ENCODE results near the gene PYM1. TPM values are rescaled to one million over a fixed set of nuclear protein-coding genes. Genes with fewer than 3 reads are reported as not detected.

The PYM1 gene
- total and polyA plus RNA-seq, 2 of the 13 experiments (the other 11 are each of a cell fraction or from before 2014, with no cell fraction given), result 44.0 to 51.8 TPM

- TF ChIP-seq HMGXB4 (CRISPR knock-in tag; IDR thresholded peaks at IDR 0.05; ENCODE audit: borderline replicate concordance in 1 of 2, low read depth in 1 of 2) (peak in 1 of 2 experiments; percentile 66; a peak in 2 of 4 replicates), ARID3A (IDR thresholded peaks at IDR 0.05; ENCODE audit: low read depth, low read length) (0 out of 2 replicates have a peak, but pooled peaks have one; percentile 10), ZNF572 (CRISPR knock-in tag; IDR thresholded peaks at IDR 0.05) (0 out of 2 replicates have a peak, but pooled peaks have one; percentile 62), PRPF4 (IDR thresholded peaks at IDR 0.05; ENCODE audit: low read depth, low read length, poor library complexity, severe bottlenecking) (no peak), ZNF550 (CRISPR knock-in tag; IDR thresholded peaks at IDR 0.05; ENCODE audit: borderline replicate concordance) (no peak), ARID4A (CRISPR knock-in tag; IDR thresholded peaks at IDR 0.05; ENCODE audit: borderline replicate concordance) (peak; percentile 25; the same call in 1 of the 2 replicates), SALL2 (CRISPR knock-in tag; IDR thresholded peaks at IDR 0.05) (0 out of 2 replicates have a peak, but pooled peaks have one; percentile 28), ZNF891 (CRISPR knock-in tag; IDR thresholded peaks at IDR 0.05) (no peak), MZF1 (CRISPR knock-in tag; IDR thresholded peaks at IDR 0.05; ENCODE audit: borderline replicate concordance) (no peak), ZIK1 (CRISPR knock-in tag; IDR thresholded peaks at IDR 0.05; ENCODE audit: borderline replicate concordance, low read depth) (no peak), ZFP91 (CRISPR knock-in tag; IDR thresholded peaks at IDR 0.05; ENCODE audit: borderline replicate concordance) (no peak), ELK4 (CRISPR knock-in tag; IDR thresholded peaks at IDR 0.05; ENCODE audit: borderline replicate concordance) (no peak), KMT2B (CRISPR knock-in tag; IDR thresholded peaks at IDR 0.05) (no peak), CBX1 (IDR thresholded peaks at IDR 0.05; ENCODE audit: low read depth) (no peak), DDIT3 (CRISPR knock-in tag; IDR thresholded peaks at IDR 0.05) (no peak), FOXK1 (CRISPR knock-in tag; IDR thresholded peaks at IDR 0.05; ENCODE audit: borderline replicate concordance, low read depth) (peak; percentile 17; the same call in 1 of the 2 replicates), DNMT1 (CRISPR knock-in tag; IDR thresholded peaks at IDR 0.05) (no peak)
Measured at GRCh38 chr12:55930771-55931316, 3.1 kb upstream of the PYM1 start, which contains the start of gene DGKA (continued).

All from HepG2 (cell line).